Lung microvascular endothelial cell (primary cell): ENCODE results near the gene LONRF3. TPM values are rescaled to one million over a fixed set of nuclear protein-coding genes. Genes with fewer than 3 reads are reported as not detected.
"Not testable (repeated sequence)": the region's sequence is repeated elsewhere in the genome, so short reads cannot be mapped to it uniquely, and the experiment has no call there.

ENCODE experiments used
- DNase-seq, 2 donors: peaks; one replicate each; pipeline versions ENCODE4 v3.0.0 to v3.0.0-alpha.2; 2010; ENCODE audit warnings: low read depth in 2 of 2
- total RNA-seq: library from RNA; depleted of rRNA; stranded (reverse); fragments of >200 nt; gene quantifications from 2 replicates; pipeline ENCODE4 v1.2.1, GENCODE V29; 2014

LONRF3 gene
- total RNA-seq, 1 donor from 2014 or later: 44.8 TPM

- DNase-seq: no peak
Observed at GRCh38 chrX:118983513-118983912, 9.1 kb downstream of the LONRF3 start.

- DNase-seq: no peak
Observed at GRCh38 chrX:118988911-118989310, 14.5 kb downstream of the LONRF3 start.

GRCh38 chrX:118989886-118990285 is 15.5 kb downstream of the LONRF3 start:
- no peak for DNase-seq

- peak in 1 of 2 donors; percentile 86 for DNase-seq
Observed at GRCh38 chrX:118990512-118991227, 16.3 kb downstream of the LONRF3 start.

GRCh38 chrX:118992441-118993121 is 18.2 kb downstream of the LONRF3 start:
- not testable (repeated sequence) for DNase-seq

- no peak for DNase-seq
Observed at GRCh38 chrX:119003462-119003861, 29.0 kb downstream of the LONRF3 start.

- DNase-seq: peak; percentile 59 to 68
Observed at GRCh38 chrX:119004920-119005524, 30.6 kb downstream of the LONRF3 start.

GRCh38 chrX:119007189-119007770 is 32.9 kb downstream of the LONRF3 start:
- DNase-seq: no peak

- peak; percentile 48 to 69 for DNase-seq
Observed at GRCh38 chrX:119008110-119008744, 33.8 kb downstream of the LONRF3 start.

- DNase-seq: no peak
Observed at GRCh38 chrX:119009071-119009470, 34.7 kb downstream of the LONRF3 start.

- DNase-seq: no peak
Observed at GRCh38 chrX:119010491-119010890, 36.1 kb downstream of the LONRF3 start.

GRCh38 chrX:119013164-119013563 is 38.7 kb downstream of the LONRF3 start:
- DNase-seq: no peak

GRCh38 chrX:119015407-119016237 is 41.2 kb downstream of the LONRF3 start:
- DNase-seq: peak; percentile 83 to 97

GRCh38 chrX:119017077-119017476 is 42.7 kb downstream of the LONRF3 start:
- no peak for DNase-seq

GRCh38 chrX:119025900-119026299 is 51.5 kb downstream of the LONRF3 start:
- DNase-seq: no peak

- DNase-seq: not testable (repeated sequence)
Observed at GRCh38 chrX:119026344-119026743, 51.9 kb downstream of the LONRF3 start.

- DNase-seq: not testable (repeated sequence)
Observed at GRCh38 chrX:119027960-119028732, 53.7 kb downstream of the LONRF3 start.

GRCh38 chrX:119028733-119029330 is 54.4 kb downstream of the LONRF3 start:
- no peak for DNase-seq

GRCh38 chrX:119029656-119030055 is 55.2 kb downstream of the LONRF3 start:
- DNase-seq: not testable (repeated sequence)

GRCh38 chrX:119030990-119031389 is 56.6 kb downstream of the LONRF3 start:
- DNase-seq: peak; percentile 18 to 57
